B cell (primary cell): ENCODE results near the gene TMEM219. TPM values are rescaled to one million over a fixed set of nuclear protein-coding genes. Genes with fewer than 3 reads are reported as not detected.
"Not testable (repeated sequence)": the region's sequence is repeated elsewhere in the genome, so short reads cannot be mapped to it uniquely, and the experiment has no call there.

ENCODE experiments used
- ATAC-seq: fragments of 200-7000 bp; cut with Tn5 transposase; one replicate; pipeline ENCODE4 v1.10.0; 2021; ENCODE audit warnings: low read depth, mild to moderate bottlenecking, moderate number of reproducible peaks, moderate library complexity
- CTCF ChIA-PET: fragments of 350-600 bp; sonication (Branson Sonifier 250); formaldehyde crosslinking; loops from one replicate; lab custom pipeline; 2021; ENCODE audit warnings: antibody characterized with exemption, inconsistent platforms; lab: Charles Lee
- POLR2A ChIA-PET: fragments of 350-600 bp; sonication (Branson Sonifier 250); formaldehyde crosslinking; loops from one replicate; lab custom pipeline; 2021; ENCODE audit warnings: antibody characterized with exemption; lab: Charles Lee
- DNase-seq: peaks from one replicate; pipeline ENCODE4 v3.0.0; 2013
- H2AFZ ChIP-seq: 2 replicates; pipeline ENCODE4 v1.6.1; 2012; ENCODE audit warnings: mild to moderate bottlenecking, low read depth, low read length; ENCODE audit not compliant: insufficient read depth, poor library complexity, severe bottlenecking
- H3K27ac ChIP-seq, 2 donors: 1 replicate in 1 of 2; 2 replicates in 1 of 2; pipeline ENCODE4 v1.5.1; 2012 to 2013; ENCODE audit warnings: low read length in 2 of 2, mild to moderate bottlenecking in 2 of 2, moderate library complexity in 1 of 2
- H3K27me3 ChIP-seq, 4 experiments: fragments of 200-600 bp in 1 of 4; sonication (generic) in 1 of 4; replicated peaks in 1 of 4; 1 replicate in 2 of 4; 2 replicates in 2 of 4; pipeline versions ENCODE4 v1.6.1 to v1.7.0; 2013 to 2016; ENCODE audit warnings: low read length in 3 of 4, mild to moderate bottlenecking in 2 of 4, mixed read lengths in 1 of 4, moderate library complexity in 1 of 4; ENCODE audit not compliant: insufficient read depth in 4 of 4, control insufficient read depth in 3 of 4; ENCODE audit errors: control extremely low read depth in 1 of 4
- H3K36me3 ChIP-seq, 2 experiments: replicated peaks in 1 of 2; 1 replicate in 1 of 2; 2 replicates in 1 of 2; pipeline versions ENCODE4 v1.6.1 to v1.7.1; 2013; ENCODE audit warnings: low read length in 1 of 2; ENCODE audit not compliant: insufficient read depth in 2 of 2, control insufficient read depth in 1 of 2; ENCODE audit errors: control extremely low read depth in 1 of 2, extremely low read depth in 1 of 2
- H3K4me1 ChIP-seq, 2 donors: fragments of 200-600 bp in 1 of 2; sonication (generic) in 1 of 2; 1 replicate in 1 of 2; 2 replicates in 1 of 2; pipeline versions ENCODE4 v1.5.1 to v1.6.1; 2013 to 2017; ENCODE audit warnings: low read length in 2 of 2; ENCODE audit not compliant: control insufficient read depth in 2 of 2, insufficient read depth in 2 of 2
- H3K4me2 ChIP-seq: replicated peaks from 2 replicates; pipeline ENCODE3; 2012; ENCODE audit warnings: mild to moderate bottlenecking, low read depth, low read length; ENCODE audit not compliant: poor library complexity, severe bottlenecking
- H3K4me3 ChIP-seq, 5 experiments: fragments of 200-600 bp in 1 of 5; sonication (generic) in 1 of 5; 1 replicate in 3 of 5; 2 replicates in 2 of 5; pipeline versions ENCODE4 v1.5.1 to v1.7.0; 2011 to 2016; ENCODE audit warnings: low read length in 4 of 5, mild to moderate bottlenecking in 4 of 5, low read depth in 2 of 5, control low read depth in 1 of 5, moderate library complexity in 1 of 5; ENCODE audit not compliant: insufficient read depth in 1 of 5; ENCODE audit errors: control extremely low read depth in 1 of 5, extremely low read depth in 1 of 5
- H3K79me2 ChIP-seq: fragments of 200-600 bp; sonication (generic); one replicate; pipeline ENCODE4 v1.6.0; 2016; ENCODE audit warnings: low read length; ENCODE audit not compliant: control insufficient read depth, insufficient read depth
- H3K9ac ChIP-seq: fragments of 200-600 bp; sonication (generic); 2 replicates; pipeline ENCODE4 v1.6.1; 2017; ENCODE audit warnings: mild to moderate bottlenecking, low read length, moderate library complexity
- H3K9me3 ChIP-seq, 3 donors: one replicate each; pipeline versions ENCODE4 v1.6.1 to v1.7.1; 2013; ENCODE audit warnings: low read length in 2 of 3; ENCODE audit not compliant: control insufficient read depth in 2 of 3, insufficient read depth in 1 of 3; ENCODE audit errors: control extremely low read depth in 1 of 3
- H4K20me1 ChIP-seq: 2 replicates; pipeline ENCODE4 v1.6.0; 2012; ENCODE audit warnings: mild to moderate bottlenecking, low read length; ENCODE audit not compliant: insufficient read depth, control insufficient read depth, poor library complexity, severe bottlenecking
- H3K27ac Mint-ChIP-seq: one replicate; pipeline ENCODE4 v1.8.0; 2021; ENCODE audit warnings: mixed read lengths
- H3K27me3 Mint-ChIP-seq: one replicate; pipeline ENCODE4 v1.8.0; 2021; ENCODE audit warnings: mixed read lengths
- H3K4me1 Mint-ChIP-seq: one replicate; pipeline ENCODE4 v1.8.0; 2021; ENCODE audit warnings: mixed read lengths
- H3K4me3 Mint-ChIP-seq: one replicate; pipeline ENCODE4 v1.8.0; 2021; ENCODE audit warnings: mixed read lengths
- H3K9me3 Mint-ChIP-seq: one replicate; pipeline ENCODE4 v1.8.0; 2022; ENCODE audit warnings: mixed read lengths; ENCODE audit not compliant: insufficient read depth
- EZH2 ChIP-seq: IDR thresholded peaks from 2 replicates; pipeline ENCODE4 v1.6.1; 2012; ENCODE audit warnings: borderline replicate concordance, low read depth, mild to moderate bottlenecking, moderate library complexity, low read length; ENCODE audit not compliant: insufficient read depth, poor library complexity, severe bottlenecking
- WGBS: methylation state at CpG from one replicate; pipeline ENCODE4 v1.1.5; 2013; ENCODE audit warnings: missing lambda C conversion rate; ENCODE audit not compliant: insufficient coverage; 5-methylcytosine and 5-hydroxymethylcytosine counted together
- intact Hi-C: fragments of 100-400 bp; cut with micrococcal nuclease; formaldehyde crosslinking; loops from one replicate; pipeline ENCODE4 v1.10.0; 2022
- polyA plus RNA-seq: library from polyadenylated mRNA; depleted of rRNA; stranded (reverse); fragments of >200 nt; gene quantifications from 2 replicates; pipeline ENCODE4 v1.2.3, GENCODE V29; 2012
- total RNA-seq, 2 donors: library from RNA; stranded (reverse); fragments of 120-200 nt in 1 of 2; gene quantifications; 1 replicate in 1 of 2; 2 replicates in 1 of 2; pipeline versions ENCODE4 v1.2.3 to v1.2.4, GENCODE V29; 2013 to 2022
- TF ChIP-seq, protein P1 (sequence below): fragments of 200-600 bp; IDR thresholded peaks from one replicate; pipeline ENCODE4 v1.8.0; 2022; ENCODE audit warnings: antibody characterized with exemption, mild to moderate bottlenecking

Gene TMEM219
- total and polyA plus RNA-seq, 2 donors (not counting 1 experiment from before 2014, with no cell fraction given): 66.6 to 103 TPM

DNA sequence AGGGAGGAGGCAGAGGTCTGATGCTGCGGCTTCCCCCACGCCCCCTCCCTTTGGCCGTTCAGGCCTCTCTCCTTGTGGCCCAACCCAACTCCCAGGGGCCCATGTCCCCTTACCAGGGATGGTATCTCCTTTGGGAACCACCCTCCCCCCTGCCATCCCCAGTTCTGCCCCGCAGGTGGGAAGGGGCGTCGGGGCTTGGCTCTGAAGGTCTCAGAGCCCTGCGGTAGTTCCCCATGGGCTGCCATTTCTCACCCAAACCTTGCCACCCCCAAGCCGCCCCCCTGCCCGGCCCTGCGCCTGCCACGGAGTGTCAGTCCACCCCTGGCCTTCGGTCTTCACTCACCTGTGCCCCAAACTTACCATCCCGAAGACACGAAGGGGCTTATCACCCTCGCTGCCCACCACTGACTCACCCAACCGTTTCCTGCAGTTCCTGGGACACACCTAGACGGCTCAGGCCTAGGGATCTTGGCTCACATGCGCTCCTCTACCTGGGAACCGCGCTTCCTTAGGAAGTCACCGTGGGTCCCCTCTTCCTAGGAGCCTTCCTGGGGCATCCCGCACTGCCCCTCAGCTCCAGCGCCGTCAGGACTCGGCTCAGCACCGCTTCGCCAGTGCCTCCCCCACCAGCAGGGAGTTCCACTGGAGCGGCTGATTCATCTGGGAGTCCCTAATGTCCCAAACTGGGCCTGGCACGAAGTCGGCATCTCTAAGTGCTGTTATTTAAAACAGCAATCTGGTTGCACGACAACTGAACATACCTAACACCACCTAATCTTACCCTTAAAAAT, 50.0 kb downstream of the TMEM219 start:
- CTCF ChIA-PET: interaction anchor here (0.7 kb wide), 1 partner anchor 148 kb away, joined by 3 read pairs; no protein-coding TSS in a partner anchor
- H3K9me3 Mint-ChIP-seq: no peaks in the 10 kb centered on the region
- no peaks in the 10 kb centered on the region for H4K20me1 ChIP-seq

DNA sequence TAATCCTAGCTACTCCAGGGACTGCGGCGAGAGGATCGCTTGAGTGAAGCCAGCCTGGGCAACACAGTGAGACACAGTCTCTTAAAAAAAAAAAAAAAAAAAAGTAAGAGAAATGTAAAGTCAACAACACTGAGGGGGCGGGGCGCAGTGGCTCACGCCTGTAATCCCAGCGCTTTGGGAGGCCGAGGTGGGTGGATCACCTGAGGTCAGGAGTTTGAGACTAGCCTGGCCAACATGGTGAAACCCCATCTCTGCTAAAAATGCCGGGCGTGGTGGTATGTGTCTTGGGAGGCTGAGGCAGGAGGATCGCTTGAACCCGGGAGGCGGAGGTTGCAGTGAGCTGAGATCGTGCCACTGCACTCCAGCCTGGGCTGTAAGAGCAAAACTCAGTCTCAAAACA, 50.7 kb downstream of the TMEM219 start:
- intact Hi-C loops, H3K4me3 ChIP-seq, H3K27ac ChIP-seq, H3K27ac Mint-ChIP-seq, H2AFZ ChIP-seq, DNase-seq, H3K79me2 ChIP-seq, H3K36me3 ChIP-seq, H3K4me3 Mint-ChIP-seq, ATAC-seq, H3K4me2 ChIP-seq, H3K9ac ChIP-seq, H4K20me1 ChIP-seq, H3K9me3 Mint-ChIP-seq: not testable (repeated sequence)
- Histone ChIP-seq H3K9me3 (peaks cover 0 to 12% (median 0%) of the 10 kb centered on the region in 3 donors), H3K27me3 (peaks cover 0 to 29% (median 15%) of the 10 kb centered on the region in 4 experiments), H3K4me1 (peaks cover 16 to 21% of the 10 kb centered on the region in 2 donors)
- POLR2A ChIA-PET: interaction anchor here (0.6 kb wide), 1 partner anchor 39 kb away, joined by 3 read pairs; no protein-coding TSS in a partner anchor
- peaks cover 20% of the 10 kb centered on the region for H3K27me3 Mint-ChIP-seq
- WGBS: 93% methylated on average over 3 of the region's 14 CpGs
- H3K4me1 Mint-ChIP-seq: peaks cover 14% of the 10 kb centered on the region
- CTCF ChIA-PET: interaction anchor here (0.7 kb wide), 1 partner anchor 148 kb away, joined by 3 read pairs; no protein-coding TSS in a partner anchor

More for the DNA sequence above, 50.0 kb downstream of the TMEM219 start:
- intact Hi-C loops: no loop called here
- Mint-ChIP-seq H3K4me3 (peak overlapping the region; percentile 86), H3K4me1 (peaks cover 14% of the 10 kb centered on the region), H3K27ac (no peak overlapping the region), H3K27me3 (peaks cover 20% of the 10 kb centered on the region)
- H3K27me3 ChIP-seq: peaks cover 0 to 29% (median 15%) of the 10 kb centered on the region in 4 experiments
- H3K4me3 ChIP-seq: peak overlapping the region in 2 of 5 experiments; percentile 44 to 50
- H3K4me1 ChIP-seq: peaks cover 16 to 21% of the 10 kb centered on the region in 2 donors
- peak overlapping the region; percentile 52 for H3K9ac ChIP-seq
- 22% methylated on average over 27 of the region's 31 CpGs for WGBS
- H3K79me2 ChIP-seq: peaks cover 2% of the 10 kb centered on the region
- ATAC-seq (no peak), DNase-seq (no peak)
- peak overlapping the region; percentile 83 for H3K4me2 ChIP-seq
- no peaks in the 10 kb centered on the region for H3K36me3 ChIP-seq
- H3K9me3 ChIP-seq: peaks cover 0 to 12% (median 0%) of the 10 kb centered on the region in 3 donors
- POLR2A ChIA-PET: interaction anchor here (0.6 to 0.7 kb wide), 3 partner anchors 12 to 192 kb away, joined by 3 read pairs; partner anchors contain the start of gene MVP
- TF ChIP-seq, protein P1, sequence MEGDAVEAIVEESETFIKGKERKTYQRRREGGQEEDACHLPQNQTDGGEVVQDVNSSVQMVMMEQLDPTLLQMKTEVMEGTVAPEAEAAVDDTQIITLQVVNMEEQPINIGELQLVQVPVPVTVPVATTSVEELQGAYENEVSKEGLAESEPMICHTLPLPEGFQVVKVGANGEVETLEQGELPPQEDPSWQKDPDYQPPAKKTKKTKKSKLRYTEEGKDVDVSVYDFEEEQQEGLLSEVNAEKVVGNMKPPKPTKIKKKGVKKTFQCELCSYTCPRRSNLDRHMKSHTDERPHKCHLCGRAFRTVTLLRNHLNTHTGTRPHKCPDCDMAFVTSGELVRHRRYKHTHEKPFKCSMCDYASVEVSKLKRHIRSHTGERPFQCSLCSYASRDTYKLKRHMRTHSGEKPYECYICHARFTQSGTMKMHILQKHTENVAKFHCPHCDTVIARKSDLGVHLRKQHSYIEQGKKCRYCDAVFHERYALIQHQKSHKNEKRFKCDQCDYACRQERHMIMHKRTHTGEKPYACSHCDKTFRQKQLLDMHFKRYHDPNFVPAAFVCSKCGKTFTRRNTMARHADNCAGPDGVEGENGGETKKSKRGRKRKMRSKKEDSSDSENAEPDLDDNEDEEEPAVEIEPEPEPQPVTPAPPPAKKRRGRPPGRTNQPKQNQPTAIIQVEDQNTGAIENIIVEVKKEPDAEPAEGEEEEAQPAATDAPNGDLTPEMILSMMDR: no peak
- no peak for TF ChIP-seq EZH2
- H2AFZ ChIP-seq: peak overlapping the region; percentile 56
- H3K27ac ChIP-seq: no peak overlapping the region

DNA sequence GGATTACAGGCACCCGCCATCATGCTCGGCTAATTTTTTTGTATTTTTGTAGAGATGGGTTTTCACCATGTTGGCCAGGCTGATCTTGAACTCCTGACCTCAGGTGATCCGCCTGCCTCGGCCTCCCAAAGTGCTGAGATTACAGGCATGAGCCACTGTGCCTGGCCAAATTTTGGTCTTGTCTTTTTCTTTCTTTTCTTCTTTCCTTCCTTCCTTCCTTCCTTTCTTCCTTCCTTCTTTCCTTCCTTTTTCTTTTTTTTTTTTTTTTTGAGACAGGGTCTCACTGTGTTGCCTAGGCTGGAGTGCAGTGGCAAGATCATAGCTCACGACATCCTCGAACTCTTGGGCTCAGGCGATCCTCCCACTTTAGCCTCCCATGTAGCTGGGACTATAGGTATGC, 53.6 kb downstream of the TMEM219 start:
- H3K4me3 ChIP-seq, intact Hi-C loops: not testable (repeated sequence)

More for the DNA sequence above, 53.6 kb downstream of the TMEM219 start:
- peaks cover 0 to 16% (median 11%) of the 10 kb centered on the region in 4 experiments for H3K27me3 ChIP-seq
- not testable (repeated sequence) for H3K4me2 ChIP-seq, ATAC-seq, H3K36me3 ChIP-seq, H3K9ac ChIP-seq, H3K27me3 Mint-ChIP-seq, H3K9me3 ChIP-seq, H3K27ac Mint-ChIP-seq, H4K20me1 ChIP-seq, H3K9me3 Mint-ChIP-seq, H3K4me3 Mint-ChIP-seq, H3K27ac ChIP-seq, H2AFZ ChIP-seq, H3K79me2 ChIP-seq, DNase-seq
- H3K4me1 Mint-ChIP-seq: peaks cover 12% of the 10 kb centered on the region
- CTCF ChIA-PET: interaction anchor here (0.6 kb wide), 1 partner anchor 33 kb away, joined by 5 read pairs; no protein-coding TSS in a partner anchor
- WGBS: 96% methylated on average over 4 of the region's 7 CpGs
- peaks cover 11 to 16% of the 10 kb centered on the region in 2 donors for H3K4me1 ChIP-seq
- POLR2A ChIA-PET: interaction anchor here (0.7 kb wide), 1 partner anchor 10 kb away, joined by 4 read pairs; no protein-coding TSS in a partner anchor
